OCI-LY1 (cell line): ENCODE results near the gene PTPRN2.

ENCODE experiments used
- H2AFZ ChIP-seq: fragments of 200-600 bp; sonication (generic), shearing (Covaris generic); 2 replicates; pipeline ENCODE4 v1.6.0; 2014; ENCODE audit warnings: antibody characterized with exemption, mild to moderate bottlenecking, low read length
- H3F3A ChIP-seq: fragments of 200-600 bp; sonication (generic), shearing (Covaris generic); 2 replicates; pipeline ENCODE4 v1.6.0; 2014; ENCODE audit warnings: mild to moderate bottlenecking, antibody characterized with exemption, low read length, moderate library complexity; ENCODE audit not compliant: insufficient read depth
- H3K27ac ChIP-seq: fragments of 200-600 bp; sonication (generic); 2 replicates; pipeline ENCODE4 v1.5.1; 2014; ENCODE audit warnings: low read length, mixed run types, mild to moderate bottlenecking, low read depth; ENCODE audit not compliant: poor library complexity, severe bottlenecking
- H3K27me3 ChIP-seq: fragments of 200-600 bp; sonication (generic); 2 replicates; pipeline ENCODE4 v1.6.0; 2014; ENCODE audit warnings: antibody characterized with exemption, mild to moderate bottlenecking, low read length, moderate library complexity; ENCODE audit not compliant: insufficient read depth
- H3K36me3 ChIP-seq: fragments of 200-600 bp; sonication (generic); 2 replicates; pipeline ENCODE4 v1.6.1; 2014; ENCODE audit warnings: mild to moderate bottlenecking, antibody characterized with exemption, low read length, moderate library complexity, mixed read lengths; ENCODE audit not compliant: insufficient read depth
- H3K4me1 ChIP-seq: fragments of 200-600 bp; sonication (generic); 2 replicates; pipeline ENCODE4 v1.5.1; 2014; ENCODE audit warnings: mild to moderate bottlenecking, low read length, moderate library complexity; ENCODE audit not compliant: insufficient read depth, severe bottlenecking
- H3K4me2 ChIP-seq: fragments of 200-600 bp; sonication (generic), shearing (Covaris generic); 2 replicates; pipeline ENCODE4 v1.6.1; 2014; ENCODE audit warnings: low read length
- H3K4me3 ChIP-seq: fragments of 200-600 bp; sonication (generic); 2 replicates; pipeline ENCODE4 v1.5.1; 2014; ENCODE audit warnings: low read length, low read depth, mild to moderate bottlenecking, mixed read lengths; ENCODE audit not compliant: poor library complexity, severe bottlenecking
- H3K79me2 ChIP-seq: fragments of 200-600 bp; shearing (Covaris generic); 2 replicates; pipeline ENCODE4 v1.6.1; 2016; ENCODE audit warnings: mixed run types, low read length, mixed read lengths; ENCODE audit not compliant: insufficient read depth
- H3K9ac ChIP-seq: fragments of 200-600 bp; sonication (generic), shearing (Covaris generic); 2 replicates; pipeline ENCODE4 v1.6.1; 2014; ENCODE audit warnings: mild to moderate bottlenecking, low read length, mixed read lengths
- H3K9me2 ChIP-seq: fragments of 200-600 bp; sonication (generic), shearing (Covaris generic); 2 replicates; pipeline ENCODE4 v1.6.1; 2014; ENCODE audit warnings: low read depth, mild to moderate bottlenecking, low read length, mixed read lengths
- H3K9me3 ChIP-seq: fragments of 200-600 bp; shearing (Covaris generic); 2 replicates; pipeline ENCODE4 v1.6.1; 2014; ENCODE audit warnings: low read length, mixed read lengths
- H4K20me1 ChIP-seq: fragments of 200-600 bp; sonication (generic), shearing (Covaris generic); 2 replicates; pipeline ENCODE4 v1.6.0; 2016; ENCODE audit warnings: mild to moderate bottlenecking, low read length; ENCODE audit not compliant: insufficient read depth
- EZH2 ChIP-seq: fragments of 200-600 bp; sonication (generic), shearing (Covaris generic); IDR thresholded peaks from 2 replicates; pipeline ENCODE4 v1.8.0; 2017; ENCODE audit warnings: borderline replicate concordance, mixed run types, mild to moderate bottlenecking, antibody characterized with exemption, low read length, moderate library complexity, mixed read lengths
- TF ChIP-seq, protein P1 (sequence below): fragments of 200-600 bp; sonication (generic), shearing (Covaris generic); IDR thresholded peaks from 2 replicates; pipeline ENCODE4 v1.5.1; 2017; ENCODE audit warnings: mild to moderate bottlenecking, antibody characterized with exemption, low read length, moderate library complexity, mixed read lengths

The PTPRN2 gene

DNA sequence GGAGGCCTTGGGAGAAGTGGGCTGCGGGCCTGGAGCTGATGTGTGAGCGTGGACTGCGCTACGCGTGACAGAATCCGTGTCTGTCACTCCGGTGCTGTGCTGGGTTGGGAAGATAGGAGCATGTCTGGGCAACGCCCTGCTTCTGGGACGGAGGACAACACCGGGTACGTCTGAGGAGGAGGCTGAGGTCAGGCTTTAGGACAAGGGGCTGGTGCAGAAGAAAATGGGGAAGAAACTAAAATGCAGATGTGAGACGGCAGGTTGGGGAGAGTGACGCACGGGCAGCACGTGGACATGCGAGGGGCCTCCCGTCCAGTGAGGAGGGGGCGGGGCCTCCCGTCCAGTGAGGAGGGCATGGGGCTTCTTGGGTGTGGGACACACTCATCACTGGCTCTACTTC, 1043.4 kb downstream of the PTPRN2 start:
- Histone ChIP-seq H3K36me3 (no peaks in the 10 kb centered on the region), H3K9me3 (no peaks in the 10 kb centered on the region), H3K9ac (no peak overlapping the region), H2AFZ (no peak overlapping the region), H3K27me3 (peaks cover 15% of the 10 kb centered on the region; the same call in 1 of the 2 replicates), H3K79me2 (no peaks in the 10 kb centered on the region), H3K27ac (no peak overlapping the region), H3K4me2 (no peak overlapping the region), H3K4me3 (no peak overlapping the region), H3K4me1 (no peaks in the 10 kb centered on the region), H3F3A (no peaks in the 10 kb centered on the region), H3K9me2 (no peaks in the 10 kb centered on the region), H4K20me1 (no peaks in the 10 kb centered on the region)
- no peak for TF ChIP-seq EZH2
- TF ChIP-seq, protein P1, sequence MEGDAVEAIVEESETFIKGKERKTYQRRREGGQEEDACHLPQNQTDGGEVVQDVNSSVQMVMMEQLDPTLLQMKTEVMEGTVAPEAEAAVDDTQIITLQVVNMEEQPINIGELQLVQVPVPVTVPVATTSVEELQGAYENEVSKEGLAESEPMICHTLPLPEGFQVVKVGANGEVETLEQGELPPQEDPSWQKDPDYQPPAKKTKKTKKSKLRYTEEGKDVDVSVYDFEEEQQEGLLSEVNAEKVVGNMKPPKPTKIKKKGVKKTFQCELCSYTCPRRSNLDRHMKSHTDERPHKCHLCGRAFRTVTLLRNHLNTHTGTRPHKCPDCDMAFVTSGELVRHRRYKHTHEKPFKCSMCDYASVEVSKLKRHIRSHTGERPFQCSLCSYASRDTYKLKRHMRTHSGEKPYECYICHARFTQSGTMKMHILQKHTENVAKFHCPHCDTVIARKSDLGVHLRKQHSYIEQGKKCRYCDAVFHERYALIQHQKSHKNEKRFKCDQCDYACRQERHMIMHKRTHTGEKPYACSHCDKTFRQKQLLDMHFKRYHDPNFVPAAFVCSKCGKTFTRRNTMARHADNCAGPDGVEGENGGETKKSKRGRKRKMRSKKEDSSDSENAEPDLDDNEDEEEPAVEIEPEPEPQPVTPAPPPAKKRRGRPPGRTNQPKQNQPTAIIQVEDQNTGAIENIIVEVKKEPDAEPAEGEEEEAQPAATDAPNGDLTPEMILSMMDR = no peak

DNA sequence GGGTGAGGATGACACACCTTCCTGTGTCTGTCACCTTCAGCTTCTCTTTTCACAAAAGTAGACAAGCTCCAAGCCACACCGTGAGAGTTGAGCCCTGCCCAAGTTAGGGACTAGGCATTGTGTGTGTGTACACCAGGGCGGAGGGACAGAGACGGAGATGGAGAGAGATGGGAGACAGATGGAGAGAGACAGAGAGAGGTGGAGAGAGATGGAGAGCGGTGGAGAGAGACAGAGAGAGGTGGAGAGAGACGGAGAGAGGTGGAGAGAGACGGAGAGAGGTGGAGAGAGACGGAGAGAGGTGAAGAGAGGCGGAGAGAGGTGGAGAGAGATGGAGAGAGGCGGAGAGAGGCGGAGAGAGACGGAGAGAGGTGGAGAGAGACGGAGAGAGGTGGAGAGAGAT, 1043.8 kb downstream of the PTPRN2 start:
- TF ChIP-seq, protein P1 = no peak
- TF ChIP-seq EZH2 = no peak
- H3K79me2 ChIP-seq = no peaks in the 10 kb centered on the region
- peaks cover 15% of the 10 kb centered on the region; the same call in 1 of the 2 replicates for H3K27me3 ChIP-seq

DNA sequence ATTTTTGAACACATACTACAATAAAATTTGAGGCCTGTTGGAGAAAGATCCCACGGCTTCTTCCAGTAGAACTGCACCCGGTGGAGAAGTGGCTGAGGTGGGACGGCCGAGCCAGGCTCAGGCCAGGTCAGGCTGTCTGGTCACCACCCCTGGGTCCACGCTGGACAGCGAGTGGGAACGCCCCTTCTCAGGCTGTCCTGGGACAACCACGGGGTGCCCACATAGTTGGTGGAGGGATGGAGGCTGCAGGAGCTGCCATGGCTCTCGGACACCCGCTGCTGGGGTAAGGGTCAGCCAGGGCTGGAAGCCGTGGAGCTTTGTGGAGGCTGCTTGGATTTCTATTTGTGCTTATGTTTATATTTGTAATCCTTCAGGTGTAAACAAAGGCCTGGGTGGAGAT, 1044.3 kb downstream of the PTPRN2 start:
- Histone ChIP-seq H4K20me1 (no peaks in the 10 kb centered on the region), H2AFZ (no peak overlapping the region), H3K36me3 (no peaks in the 10 kb centered on the region), H3K27me3 (peaks cover 15% of the 10 kb centered on the region; the same call in 1 of the 2 replicates), H3F3A (no peaks in the 10 kb centered on the region), H3K9me3 (no peaks in the 10 kb centered on the region), H3K4me1 (no peaks in the 10 kb centered on the region), H3K9ac (no peak overlapping the region), H3K27ac (no peak overlapping the region), H3K79me2 (no peaks in the 10 kb centered on the region), H3K9me2 (no peaks in the 10 kb centered on the region), H3K4me3 (no peak overlapping the region), H3K4me2 (no peak overlapping the region)
- no peak for TF ChIP-seq EZH2
- TF ChIP-seq, protein P1 = no peak

More for the DNA sequence above, 1043.8 kb downstream of the PTPRN2 start:
- no peak overlapping the region for H2AFZ ChIP-seq
- H3F3A ChIP-seq = no peaks in the 10 kb centered on the region
- H4K20me1 ChIP-seq = no peaks in the 10 kb centered on the region
- no peak overlapping the region for H3K4me2 ChIP-seq
- no peaks in the 10 kb centered on the region for H3K36me3 ChIP-seq
- no peak overlapping the region for H3K4me3 ChIP-seq
- H3K9me3 ChIP-seq = no peaks in the 10 kb centered on the region
- H3K27ac ChIP-seq = no peak overlapping the region
- no peaks in the 10 kb centered on the region for H3K9me2 ChIP-seq
- no peak overlapping the region for H3K9ac ChIP-seq
- H3K4me1 ChIP-seq = no peaks in the 10 kb centered on the region
